ENCODE data around the gene FPGT. TPM values are rescaled to one million over a fixed set of nuclear protein-coding genes. Genes with fewer than 3 reads are reported as not detected.
"Not testable (repeated sequence)": the region's sequence is repeated elsewhere in the genome, so short reads cannot be mapped to it uniquely, and the experiment has no call there.

The FPGT gene
- 11.7 TPM for total RNA-seq (ENCODE audit: unreplicated experiment)
- long read RNA-seq, transcript FPGT-202 (4 exons, 3,254 nt), result major isoform, 5 of 6 reads
- long read RNA-seq, partial matches to known transcripts, result 0 of 6 reads
- long read RNA-seq, other reads (novel, unspliced or antisense), result 1 of 6 reads

GRCh38 chr1:74197657-74198552 lies at the start of gene FPGT, which contains the start of gene LRRIQ3:
Gene FPGT, plus strand, starts transcription at chr1:74198242. Its CDS starts 37 bp downstream, at chr1:74198279.
Gene LRRIQ3, minus strand, starts transcription at chr1:74198176. Its CDS starts 14,492 bp downstream, at chr1:74183684.
- Mint-ChIP-seq H3K27ac (ENCODE audit: unreplicated experiment) (peak within 1 kb of the TSS; percentile 96), H3K4me3 (ENCODE audit: unreplicated experiment) (peak within 1 kb of the TSS; percentile 93), H3K36me3 (ENCODE audit: low read depth, unreplicated experiment) (no peaks in the 10 kb centered on the region), H3K27me3 (ENCODE audit: unreplicated experiment) (no peaks in the 10 kb centered on the region), H3K9me3 (ENCODE audit: unreplicated experiment) (no peaks in the 10 kb centered on the region), H3K4me1 (ENCODE audit: unreplicated experiment) (peaks cover 6% of the 10 kb centered on the region)
- TF ChIP-seq CTCF (IDR thresholded peaks at IDR 0.05; ENCODE audit: unreplicated experiment), result no peak
- peak; percentile 98 for DNase-seq (ENCODE audit: low spot score)

- H3K9me3 Mint-ChIP-seq (ENCODE audit: unreplicated experiment), result no peaks in the 10 kb centered on the region
- no peak for DNase-seq (ENCODE audit: low spot score)
- no peaks in the 10 kb centered on the region for H3K4me1 Mint-ChIP-seq (ENCODE audit: unreplicated experiment)
- H3K36me3 Mint-ChIP-seq (ENCODE audit: low read depth, unreplicated experiment), result no peaks in the 10 kb centered on the region
- H3K4me3 Mint-ChIP-seq (ENCODE audit: unreplicated experiment), result no peak overlapping the region
- no peak for TF ChIP-seq CTCF (IDR thresholded peaks at IDR 0.05; ENCODE audit: unreplicated experiment)
- no peak overlapping the region for H3K27ac Mint-ChIP-seq (ENCODE audit: unreplicated experiment)
- no peaks in the 10 kb centered on the region for H3K27me3 Mint-ChIP-seq (ENCODE audit: unreplicated experiment)
Observed at GRCh38 chr1:74160046-74160445, 38.0 kb upstream of the FPGT start.

DNA sequence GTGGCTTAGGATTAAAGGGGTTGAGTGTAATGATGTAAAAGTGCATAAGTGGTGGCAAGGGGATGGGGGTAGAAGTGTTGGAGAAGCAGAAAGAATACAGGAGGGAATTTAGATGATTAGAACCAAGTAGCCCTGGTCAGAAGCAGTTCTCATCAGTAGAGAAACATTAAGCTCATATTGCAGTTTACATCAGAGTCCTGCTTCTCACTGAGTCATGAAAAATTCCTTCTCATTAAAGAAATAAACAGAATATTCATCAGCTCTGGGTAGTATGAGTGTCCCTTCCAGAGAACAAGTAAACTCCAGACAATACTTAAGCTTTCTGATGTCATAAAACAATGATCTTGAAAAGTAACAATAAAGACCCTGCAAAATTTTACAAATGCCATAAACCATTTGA lies 36.5 kb upstream of the FPGT start:
- Mint-ChIP-seq H3K9me3 (ENCODE audit: unreplicated experiment) (no peaks in the 10 kb centered on the region), H3K36me3 (ENCODE audit: low read depth, unreplicated experiment) (no peaks in the 10 kb centered on the region), H3K27ac (ENCODE audit: unreplicated experiment) (no peak overlapping the region), H3K4me1 (ENCODE audit: unreplicated experiment) (no peaks in the 10 kb centered on the region), H3K27me3 (ENCODE audit: unreplicated experiment) (no peaks in the 10 kb centered on the region), H3K4me3 (ENCODE audit: unreplicated experiment) (no peak overlapping the region)
- TF ChIP-seq CTCF (IDR thresholded peaks at IDR 0.05; ENCODE audit: unreplicated experiment), result no peak
- DNase-seq (ENCODE audit: low spot score), result no peak

DNA sequence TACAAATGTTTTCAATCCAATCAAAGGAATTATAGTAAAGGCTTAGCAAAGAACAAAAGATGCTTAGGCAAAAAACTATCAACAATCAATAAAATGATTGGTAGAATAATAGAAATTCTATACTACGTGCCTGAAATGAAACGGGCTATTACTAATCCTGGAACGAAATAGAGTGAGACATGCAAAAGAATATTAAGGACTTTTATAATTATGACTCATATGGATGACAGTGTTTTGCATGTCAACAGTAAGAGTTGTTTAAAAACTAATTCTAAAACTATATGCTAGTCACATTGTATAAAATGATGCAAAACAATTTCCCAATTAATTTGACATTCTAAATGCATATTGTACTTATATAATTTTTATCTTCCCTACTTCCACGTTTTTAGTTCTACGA lies 35.7 kb upstream of the FPGT start:
- Mint-ChIP-seq H3K4me1 (ENCODE audit: unreplicated experiment) (no peaks in the 10 kb centered on the region), H3K4me3 (ENCODE audit: unreplicated experiment) (no peak overlapping the region), H3K9me3 (ENCODE audit: unreplicated experiment) (no peaks in the 10 kb centered on the region), H3K27ac (ENCODE audit: unreplicated experiment) (no peak overlapping the region), H3K36me3 (ENCODE audit: low read depth, unreplicated experiment) (no peaks in the 10 kb centered on the region), H3K27me3 (ENCODE audit: unreplicated experiment) (no peaks in the 10 kb centered on the region)
- no peak for TF ChIP-seq CTCF (IDR thresholded peaks at IDR 0.05; ENCODE audit: unreplicated experiment)
- no peak for DNase-seq (ENCODE audit: low spot score)

DNA sequence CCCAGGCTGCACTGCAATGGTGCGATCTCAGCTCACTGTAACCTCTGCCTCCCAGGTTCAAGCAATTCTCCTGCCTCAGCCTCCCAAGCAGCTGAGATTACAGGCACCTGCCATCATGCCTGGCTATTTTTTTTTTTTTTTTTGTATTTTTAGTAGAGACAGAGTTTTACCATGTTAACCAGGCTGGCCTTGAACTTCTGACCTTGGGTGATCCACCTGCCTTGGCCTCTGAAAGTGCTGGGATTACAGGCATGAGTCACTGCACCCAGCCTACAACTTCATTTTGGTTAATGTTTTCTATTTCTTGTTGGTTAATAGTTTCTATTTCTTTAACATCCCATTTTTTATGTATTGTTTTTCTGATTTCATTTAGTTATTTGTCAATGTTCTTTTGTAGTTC lies 23.6 kb upstream of the FPGT start:
- H3K9me3 Mint-ChIP-seq (ENCODE audit: unreplicated experiment); H3K36me3 Mint-ChIP-seq (ENCODE audit: low read depth, unreplicated experiment); H3K27me3 Mint-ChIP-seq (ENCODE audit: unreplicated experiment); H3K27ac Mint-ChIP-seq (ENCODE audit: unreplicated experiment); DNase-seq (ENCODE audit: low spot score); H3K4me3 Mint-ChIP-seq (ENCODE audit: unreplicated experiment); H3K4me1 Mint-ChIP-seq (ENCODE audit: unreplicated experiment): not testable (repeated sequence)

Data from endothelial cell (in vitro differentiated cells).